Spleen (tissue), 7 donors: Measurements from ENCODE around the gene BAX.

Experiments
- POLR2A ChIP-seq, 3 donors: fragments of 450-650 bp; IDR thresholded peaks; one replicate each; pipeline ENCODE4 v1.5.1; 2017; ENCODE audit warnings: antibody characterized with exemption in 3 of 3, mild to moderate bottlenecking in 1 of 3
- TF ChIP-seq, protein P1 (sequence below), 11 experiments: fragments of 200-600 bp in 7 of 11; fragments of 450-650 bp in 4 of 11; sonication (generic) in 4 of 11; IDR thresholded peaks in 8 of 11; conservative IDR thresholded peaks in 3 of 11; 1 replicate in 7 of 11; 2 replicates in 4 of 11; pipeline versions ENCODE4 v1.4.0 to v1.8.0; 2016 to 2021; ENCODE audit warnings: antibody characterized with exemption in 11 of 11, inconsistent platforms in 4 of 11, mild to moderate bottlenecking in 1 of 11
- donor health status: DM: no; HTN: no; CAD: no; lungs with moderate emphysema.
- donor health status: DM: no; HTN: no; CAD: no.
- donor health status: DM: no; HTN: no; CAD: no.

DNA sequence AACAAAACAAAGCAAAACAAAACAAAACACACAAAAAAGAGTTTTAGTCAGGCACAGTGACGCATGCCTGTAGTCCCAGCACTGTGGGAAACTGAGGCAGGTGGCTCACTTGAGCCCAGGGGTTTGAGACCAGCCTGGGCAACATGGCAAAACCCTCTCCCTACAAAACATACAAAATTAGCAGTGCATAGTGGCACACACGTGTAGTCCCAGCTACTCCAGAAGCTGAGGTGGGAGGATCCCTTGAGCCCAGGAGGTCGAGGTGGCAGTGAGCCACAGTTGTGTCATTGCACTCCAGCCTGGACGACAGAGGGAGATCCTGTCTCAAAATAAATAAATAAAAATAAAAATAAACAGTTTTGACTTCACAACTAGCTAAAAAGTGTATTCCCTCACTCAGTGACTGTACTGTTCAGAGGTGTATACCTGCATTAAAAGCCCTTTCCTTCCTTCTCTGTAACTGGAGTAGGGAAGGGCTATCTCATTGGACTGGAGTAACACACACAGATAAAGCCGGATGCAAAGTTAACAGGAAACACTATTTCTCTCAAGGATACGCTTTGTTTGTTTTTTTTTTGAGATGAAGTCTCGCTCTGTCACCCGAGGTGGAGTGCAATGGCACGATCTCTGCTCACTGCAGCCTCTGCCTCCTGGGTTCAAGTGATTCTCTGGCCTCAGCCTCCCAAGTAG lies 3.7 kb upstream of the BAX start:
- TF ChIP-seq, protein P1, sequence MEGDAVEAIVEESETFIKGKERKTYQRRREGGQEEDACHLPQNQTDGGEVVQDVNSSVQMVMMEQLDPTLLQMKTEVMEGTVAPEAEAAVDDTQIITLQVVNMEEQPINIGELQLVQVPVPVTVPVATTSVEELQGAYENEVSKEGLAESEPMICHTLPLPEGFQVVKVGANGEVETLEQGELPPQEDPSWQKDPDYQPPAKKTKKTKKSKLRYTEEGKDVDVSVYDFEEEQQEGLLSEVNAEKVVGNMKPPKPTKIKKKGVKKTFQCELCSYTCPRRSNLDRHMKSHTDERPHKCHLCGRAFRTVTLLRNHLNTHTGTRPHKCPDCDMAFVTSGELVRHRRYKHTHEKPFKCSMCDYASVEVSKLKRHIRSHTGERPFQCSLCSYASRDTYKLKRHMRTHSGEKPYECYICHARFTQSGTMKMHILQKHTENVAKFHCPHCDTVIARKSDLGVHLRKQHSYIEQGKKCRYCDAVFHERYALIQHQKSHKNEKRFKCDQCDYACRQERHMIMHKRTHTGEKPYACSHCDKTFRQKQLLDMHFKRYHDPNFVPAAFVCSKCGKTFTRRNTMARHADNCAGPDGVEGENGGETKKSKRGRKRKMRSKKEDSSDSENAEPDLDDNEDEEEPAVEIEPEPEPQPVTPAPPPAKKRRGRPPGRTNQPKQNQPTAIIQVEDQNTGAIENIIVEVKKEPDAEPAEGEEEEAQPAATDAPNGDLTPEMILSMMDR (IDR thresholded peaks at IDR 0.05 in 8 of 11, conservative IDR thresholded peaks at IDR 0.05 in 3 of 11) = no peak
- TF ChIP-seq POLR2A (IDR thresholded peaks at IDR 0.05) = no peak
